GM23248 (cell line): ENCODE data around the gene RNASEH1.

Experiments used
- EZH2 ChIP-seq: fragments of 200-600 bp; sonication (generic); IDR thresholded peaks from 2 replicates; pipeline ENCODE4 v1.6.1; 2018; ENCODE audit warnings: antibody characterized with exemption, mild to moderate bottlenecking; ENCODE audit not compliant: insufficient read depth, poor library complexity, severe bottlenecking
- EZH2phosphoT487 ChIP-seq: fragments of 200-600 bp; sonication (generic); IDR thresholded peaks from 2 replicates; pipeline ENCODE4 v1.6.1; 2018; ENCODE audit warnings: antibody characterized with exemption, moderate library complexity, mild to moderate bottlenecking, low read depth; ENCODE audit not compliant: insufficient read depth

DNA sequence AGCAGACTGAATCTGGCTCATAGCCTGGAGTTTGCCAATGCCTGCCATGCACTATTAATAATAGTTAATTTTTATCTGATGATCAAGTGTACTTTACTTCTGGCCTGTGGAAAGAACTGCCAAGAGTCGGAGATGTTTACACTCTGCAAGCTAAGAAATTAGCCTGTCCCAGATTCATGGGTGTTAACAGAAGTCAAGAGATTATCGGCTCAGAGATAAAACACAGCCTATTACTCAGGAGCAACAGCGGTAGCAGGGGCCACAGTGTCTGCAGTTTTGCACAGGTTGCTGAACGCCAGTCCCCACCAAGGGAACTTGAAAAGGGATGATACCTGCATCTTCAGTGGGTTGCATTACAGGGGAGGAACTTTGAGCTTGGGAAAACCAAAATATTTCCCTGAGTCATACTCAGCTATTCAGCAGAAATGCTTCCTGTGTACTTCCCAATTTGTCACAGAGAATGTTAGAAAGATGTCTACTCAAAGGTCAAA is 34.5 kb downstream of the RNASEH1 start:
- TF ChIP-seq EZH2phosphoT487 (no peak), EZH2 (no peak)
